Measurements from ENCODE around the gene ABHD10.

Gene ABHD10

GRCh38 chr3:111998636-111999483 is 20.0 kb downstream of the ABHD10 start, which contains the start of gene TAGLN3:
Gene TAGLN3 (plus strand): TSS chr3:111998922. CDS start chr3:111999423, 501 bp downstream.
- no peak for DNase-seq (ENCODE audit: low read depth)
- peak within 1 kb of the TSS; percentile 55 for H3K4me3 ChIP-seq (ENCODE audit: low read length)
- TF ChIP-seq, protein P1, sequence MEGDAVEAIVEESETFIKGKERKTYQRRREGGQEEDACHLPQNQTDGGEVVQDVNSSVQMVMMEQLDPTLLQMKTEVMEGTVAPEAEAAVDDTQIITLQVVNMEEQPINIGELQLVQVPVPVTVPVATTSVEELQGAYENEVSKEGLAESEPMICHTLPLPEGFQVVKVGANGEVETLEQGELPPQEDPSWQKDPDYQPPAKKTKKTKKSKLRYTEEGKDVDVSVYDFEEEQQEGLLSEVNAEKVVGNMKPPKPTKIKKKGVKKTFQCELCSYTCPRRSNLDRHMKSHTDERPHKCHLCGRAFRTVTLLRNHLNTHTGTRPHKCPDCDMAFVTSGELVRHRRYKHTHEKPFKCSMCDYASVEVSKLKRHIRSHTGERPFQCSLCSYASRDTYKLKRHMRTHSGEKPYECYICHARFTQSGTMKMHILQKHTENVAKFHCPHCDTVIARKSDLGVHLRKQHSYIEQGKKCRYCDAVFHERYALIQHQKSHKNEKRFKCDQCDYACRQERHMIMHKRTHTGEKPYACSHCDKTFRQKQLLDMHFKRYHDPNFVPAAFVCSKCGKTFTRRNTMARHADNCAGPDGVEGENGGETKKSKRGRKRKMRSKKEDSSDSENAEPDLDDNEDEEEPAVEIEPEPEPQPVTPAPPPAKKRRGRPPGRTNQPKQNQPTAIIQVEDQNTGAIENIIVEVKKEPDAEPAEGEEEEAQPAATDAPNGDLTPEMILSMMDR (conservative IDR thresholded peaks at IDR 0.05; ENCODE audit: low read depth, low read length): no peak

- DNase-seq (ENCODE audit: low read depth): no peak
- TF ChIP-seq, protein P1 (conservative IDR thresholded peaks at IDR 0.05; ENCODE audit: low read depth, low read length): no peak
- H3K4me3 ChIP-seq (ENCODE audit: low read length): peak overlapping the region; percentile 55
Observed at GRCh38 chr3:111999484-112000324, 20.9 kb downstream of the ABHD10 start.

DNA sequence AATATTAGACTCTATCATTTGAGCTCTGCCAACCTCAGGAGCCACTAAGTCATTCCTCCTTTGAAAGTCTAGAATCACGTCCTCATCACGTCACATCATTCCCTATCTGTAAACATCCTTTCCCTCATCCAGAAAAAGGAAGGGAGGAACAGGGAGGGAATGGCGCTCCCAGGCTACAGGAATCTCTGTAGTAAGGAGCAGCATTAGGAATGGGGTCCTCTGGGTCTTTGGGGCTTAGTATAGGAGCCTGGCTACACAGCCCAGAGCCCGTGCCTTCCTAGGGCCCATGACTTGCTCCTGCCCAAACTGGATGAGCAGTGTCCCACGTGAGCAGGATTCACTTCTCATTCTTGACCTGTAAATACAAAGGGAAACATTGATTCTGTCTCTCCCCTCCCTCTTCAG is 21.5 kb downstream of the ABHD10 start:
- DNase-seq (ENCODE audit: low read depth): no peak
- TF ChIP-seq, protein P1 (conservative IDR thresholded peaks at IDR 0.05; ENCODE audit: low read depth, low read length): no peak
- no peak overlapping the region for H3K4me3 ChIP-seq (ENCODE audit: low read length)

- DNase-seq (ENCODE audit: low read depth): no peak
- TF ChIP-seq, protein P1 (conservative IDR thresholded peaks at IDR 0.05; ENCODE audit: low read depth, low read length): no peak
- no peak overlapping the region for H3K4me3 ChIP-seq (ENCODE audit: low read length)
Observed at GRCh38 chr3:112000966-112001365, 22.1 kb downstream of the ABHD10 start.

DNA sequence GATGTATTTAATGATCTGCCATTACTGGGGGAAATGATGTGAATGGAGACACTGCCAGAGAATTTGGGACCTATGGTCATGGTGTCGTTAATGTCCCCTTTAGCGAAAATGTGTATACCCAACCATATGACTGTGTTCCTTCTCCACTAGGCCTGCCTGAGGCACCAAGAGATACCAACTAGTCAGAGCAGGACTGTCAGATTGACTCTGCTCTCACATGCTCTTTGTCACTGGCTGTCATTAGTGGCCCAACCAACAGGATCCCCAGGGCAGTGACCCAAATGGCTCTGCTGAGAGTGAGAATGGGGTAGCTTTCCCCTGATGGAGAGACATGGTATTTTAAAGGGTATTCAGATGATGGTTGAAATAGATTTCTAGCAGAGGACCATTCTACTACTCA is 22.7 kb downstream of the ABHD10 start:
- no peak overlapping the region for H3K4me3 ChIP-seq (ENCODE audit: low read length)
- TF ChIP-seq, protein P1 (conservative IDR thresholded peaks at IDR 0.05; ENCODE audit: low read depth, low read length): no peak
- DNase-seq (ENCODE audit: low read depth): no peak

DNA sequence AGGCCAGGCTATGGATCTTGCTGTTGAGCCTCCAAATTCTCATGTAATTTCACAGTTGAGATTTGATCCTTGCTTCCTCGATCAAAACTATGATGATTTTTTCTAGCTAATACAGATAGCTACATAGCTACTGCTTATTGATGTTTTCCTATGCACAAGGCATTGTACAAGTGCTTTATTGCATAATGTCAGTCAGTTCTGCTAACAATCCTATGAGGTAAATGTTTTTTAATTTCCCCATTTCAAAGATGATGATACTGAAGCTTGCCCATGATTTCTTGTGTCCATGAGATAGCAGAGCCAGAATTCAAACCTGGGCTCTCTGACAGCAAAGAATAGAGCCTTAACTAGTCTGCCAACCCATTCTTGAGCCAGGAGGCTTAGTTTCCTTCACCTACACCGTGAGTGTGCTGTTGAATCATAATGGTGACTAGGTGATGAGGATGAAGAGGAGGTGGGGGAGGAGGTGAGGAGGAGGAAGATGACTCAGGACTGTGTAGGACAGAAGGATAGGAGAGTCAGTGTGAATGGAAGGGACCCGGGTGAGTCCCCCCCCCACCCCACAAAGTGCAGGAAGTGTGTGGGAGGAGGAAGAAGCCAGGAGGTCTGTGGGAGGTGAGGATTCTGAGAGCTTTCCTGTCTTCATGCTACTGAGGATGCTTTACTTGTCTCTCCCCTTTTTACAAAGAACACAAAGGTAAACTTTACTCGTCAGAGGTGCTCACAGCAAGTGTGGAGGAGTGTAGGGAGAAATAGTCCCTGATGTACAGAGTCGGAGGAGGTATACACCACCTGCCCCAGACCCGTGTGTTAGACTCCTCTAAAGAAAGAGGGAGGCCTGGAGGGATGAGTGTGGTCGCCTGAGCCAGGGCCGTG is 23.5 kb downstream of the ABHD10 start:
- TF ChIP-seq, protein P1 (conservative IDR thresholded peaks at IDR 0.05; ENCODE audit: low read depth, low read length): no peak
- H3K4me3 ChIP-seq (ENCODE audit: low read length): no peak overlapping the region
- no peak for DNase-seq (ENCODE audit: low read depth)
